ENCODE results near the gene SLC2A9.
"Not testable (repeated sequence)": the region's sequence is repeated elsewhere in the genome, so short reads cannot be mapped to it uniquely, and the experiment has no call there.

Gene SLC2A9

DNA sequence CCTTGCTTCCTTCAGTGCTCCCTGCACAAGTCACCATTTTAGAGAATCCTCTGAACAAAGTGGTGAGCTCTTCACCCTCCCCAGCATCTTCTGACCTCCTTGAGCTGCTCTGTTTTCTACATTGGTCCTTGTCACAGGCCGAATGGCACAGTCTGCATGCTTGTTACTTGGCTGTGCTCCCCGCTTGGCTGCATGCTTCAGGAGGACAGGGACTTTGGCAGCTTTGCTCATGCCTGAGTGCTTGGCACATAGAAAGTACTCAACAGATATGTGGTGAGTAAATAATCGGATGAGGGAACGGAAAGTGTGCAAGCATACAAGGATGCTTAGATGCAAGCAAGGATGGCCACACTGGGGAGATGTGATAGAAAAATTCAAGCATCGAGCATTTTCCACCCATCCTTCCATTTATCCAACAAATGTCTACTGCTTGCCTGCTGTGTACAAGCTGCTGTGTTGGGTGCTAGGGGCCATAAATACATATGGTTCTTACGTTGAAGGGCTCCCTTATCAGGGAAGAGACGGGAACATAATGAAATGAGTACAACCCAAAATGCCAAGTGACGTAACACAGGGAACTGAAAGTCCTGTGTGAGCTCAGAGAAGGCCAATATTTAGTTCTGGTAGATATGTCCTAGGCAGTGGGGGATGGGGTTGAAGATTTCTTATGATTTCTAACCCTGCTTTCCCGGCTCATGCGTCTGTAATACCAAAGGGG is 31.2 kb downstream of the SLC2A9 start:
- ATAC-seq (replicated peaks) = no peak
- no peaks in the 10 kb centered on the region for H3K9me3 Mint-ChIP-seq

DNA sequence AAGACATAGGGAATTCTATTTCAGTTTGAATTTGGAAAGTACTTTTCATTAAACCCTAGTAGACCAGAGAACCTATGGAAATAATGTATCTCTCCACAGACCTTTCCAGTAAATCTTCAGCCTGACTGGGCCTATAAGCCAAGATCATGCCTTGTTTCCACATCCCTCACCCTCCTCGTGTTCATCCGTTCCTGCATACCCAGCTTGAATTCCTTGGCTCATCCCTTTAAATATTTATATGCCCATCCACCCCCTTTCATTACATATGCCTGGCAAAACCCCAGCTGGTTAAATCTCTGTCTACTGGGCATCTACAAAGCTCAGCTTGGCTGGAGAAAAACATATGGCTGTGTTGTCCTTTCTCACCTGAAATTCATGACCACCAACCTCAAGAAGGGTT is 32.4 kb downstream of the SLC2A9 start:
- Mint-ChIP-seq H3K4me1 (ENCODE audit: low read depth in 2 of 2) (no peaks in the 10 kb centered on the region), H3K9me3 (no peaks in the 10 kb centered on the region), H3K27me3 (peaks cover 0 to 4% of the 10 kb centered on the region in 2 donors), H3K27ac (no peak overlapping the region), H3K36me3 (ENCODE audit: insufficient read depth) (no peaks in the 10 kb centered on the region), H3K4me3 (no peak overlapping the region)
- DNase-seq (no peak), ATAC-seq (replicated peaks) (no peak)

More for the DNA sequence above, 31.2 kb downstream of the SLC2A9 start:
- H3K36me3 Mint-ChIP-seq (ENCODE audit: insufficient read depth) = no peaks in the 10 kb centered on the region
- no peak overlapping the region for H3K4me3 Mint-ChIP-seq
- H3K27ac Mint-ChIP-seq = no peak overlapping the region
- no peak for DNase-seq
- no peaks in the 10 kb centered on the region for H3K4me1 Mint-ChIP-seq (ENCODE audit: low read depth in 2 of 2)
- peaks cover 0 to 4% of the 10 kb centered on the region in 2 donors for H3K27me3 Mint-ChIP-seq

DNA sequence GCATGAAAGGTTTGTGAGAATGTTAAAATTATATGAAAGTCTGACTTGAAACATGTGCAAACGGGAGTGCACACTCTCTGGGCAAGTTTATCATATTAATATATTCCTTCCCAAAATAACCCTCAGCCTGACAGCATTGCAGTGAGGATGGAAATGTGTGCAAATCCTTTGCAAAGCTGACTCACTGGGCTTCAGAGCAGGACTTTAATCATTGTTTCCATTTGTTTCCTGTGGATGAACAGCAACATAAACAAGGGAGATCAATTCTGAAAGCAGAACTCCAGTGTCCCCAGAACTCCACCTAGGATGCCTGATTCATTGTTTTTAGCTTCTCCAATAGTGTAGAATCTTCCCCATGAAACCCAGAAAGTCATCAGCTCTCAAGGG is 32.9 kb downstream of the SLC2A9 start:
- Mint-ChIP-seq H3K4me1 (ENCODE audit: low read depth in 2 of 2) (no peaks in the 10 kb centered on the region), H3K9me3 (no peaks in the 10 kb centered on the region), H3K27ac (no peak overlapping the region), H3K4me3 (no peak overlapping the region), H3K36me3 (ENCODE audit: insufficient read depth) (no peaks in the 10 kb centered on the region), H3K27me3 (peaks cover 0 to 4% of the 10 kb centered on the region in 2 donors)
- no peak for ATAC-seq (replicated peaks)
- DNase-seq = no peak

DNA sequence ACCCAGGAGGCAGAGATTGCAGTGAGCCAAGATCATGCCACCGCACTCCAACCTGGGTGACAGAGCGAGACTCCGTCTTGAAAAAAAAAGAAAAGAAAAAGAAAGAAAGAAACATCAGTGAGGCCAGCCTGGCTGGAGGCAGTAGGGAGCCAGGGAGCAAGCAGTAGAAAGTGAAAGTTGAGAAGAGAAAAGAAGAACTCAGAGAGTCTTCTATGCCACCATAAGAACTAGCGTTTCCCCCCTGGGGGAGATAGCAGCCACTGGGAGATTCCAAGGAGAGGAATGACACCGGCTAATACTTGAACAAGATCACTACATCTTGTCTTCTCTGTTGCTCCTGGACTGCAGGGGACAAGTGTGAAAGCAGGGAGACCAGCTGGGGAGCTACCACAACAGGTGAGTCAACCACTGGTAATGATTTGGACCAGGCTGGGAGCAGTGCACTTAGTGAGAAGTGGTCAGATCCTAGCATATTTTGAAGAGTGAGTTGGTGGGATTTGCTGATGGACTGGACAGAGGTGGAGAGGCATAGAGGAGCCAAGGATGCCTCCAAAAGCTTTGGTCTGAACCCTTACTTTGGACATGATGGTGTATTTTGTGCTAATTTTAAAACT is 33.4 kb downstream of the SLC2A9 start:
- Mint-ChIP-seq H3K4me3 (no peak overlapping the region), H3K4me1 (ENCODE audit: low read depth in 2 of 2) (no peaks in the 10 kb centered on the region), H3K27ac (no peak overlapping the region), H3K36me3 (ENCODE audit: insufficient read depth) (no peaks in the 10 kb centered on the region), H3K9me3 (no peaks in the 10 kb centered on the region), H3K27me3 (peaks cover 0 to 4% of the 10 kb centered on the region in 2 donors)
- ATAC-seq (replicated peaks) = no peak
- no peak for DNase-seq

DNA sequence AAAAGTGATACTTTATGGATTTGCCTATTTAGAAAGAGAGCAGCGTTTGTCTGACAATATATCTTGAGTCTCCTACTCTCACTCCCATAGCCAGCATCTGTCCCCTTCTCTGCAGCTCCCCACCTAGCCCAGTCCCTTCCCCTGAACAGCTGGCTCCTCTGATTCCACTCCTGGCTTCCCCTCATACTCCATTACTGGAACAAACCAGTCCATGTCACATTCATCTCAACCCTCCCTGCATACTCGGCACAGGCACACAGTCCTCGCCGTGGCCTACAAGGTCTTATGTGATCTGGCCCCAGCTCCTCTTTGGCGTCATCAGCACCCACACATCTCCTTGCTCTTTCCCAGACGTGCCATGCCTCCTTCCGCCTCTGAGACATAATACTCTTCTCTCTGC is 36.7 kb downstream of the SLC2A9 start:
- H3K4me3 Mint-ChIP-seq = no peak overlapping the region
- H3K4me1 Mint-ChIP-seq (ENCODE audit: low read depth in 2 of 2) = no peaks in the 10 kb centered on the region
- peaks cover 4 to 8% of the 10 kb centered on the region in 2 donors for H3K9me3 Mint-ChIP-seq
- DNase-seq = no peak
- no peak overlapping the region for H3K27ac Mint-ChIP-seq
- ATAC-seq (replicated peaks) = no peak
- no peaks in the 10 kb centered on the region for H3K36me3 Mint-ChIP-seq (ENCODE audit: insufficient read depth)
- peaks cover 0 to 3% of the 10 kb centered on the region in 2 donors for H3K27me3 Mint-ChIP-seq

DNA sequence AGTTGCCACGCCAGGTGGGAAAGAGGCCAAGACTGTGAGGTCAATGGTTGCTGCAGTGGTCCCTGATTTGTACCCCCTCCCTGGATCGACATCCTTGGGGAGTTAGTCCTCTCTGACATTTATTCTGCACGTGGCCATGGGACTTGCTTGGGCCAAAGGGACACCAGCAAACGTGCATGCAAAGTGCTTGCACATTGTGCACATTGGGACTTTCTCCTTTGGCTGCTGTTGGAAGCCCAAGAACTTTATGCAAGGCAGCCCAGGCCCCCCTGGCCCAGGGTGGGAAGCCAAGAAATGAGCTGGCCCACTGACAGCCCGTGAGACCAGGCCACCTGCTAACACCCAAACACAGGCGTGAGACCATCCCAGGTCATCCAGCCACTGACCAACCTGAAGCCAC is 38.1 kb downstream of the SLC2A9 start:
- Mint-ChIP-seq H3K9me3 (peaks cover 4 to 8% of the 10 kb centered on the region in 2 donors), H3K4me3 (no peak overlapping the region), H3K4me1 (ENCODE audit: low read depth in 2 of 2) (no peaks in the 10 kb centered on the region), H3K27ac (no peak overlapping the region), H3K36me3 (ENCODE audit: insufficient read depth) (no peaks in the 10 kb centered on the region), H3K27me3 (peaks cover 0 to 5% of the 10 kb centered on the region in 2 donors)
- ATAC-seq (replicated peaks) (no peak), DNase-seq (no peak)

DNA sequence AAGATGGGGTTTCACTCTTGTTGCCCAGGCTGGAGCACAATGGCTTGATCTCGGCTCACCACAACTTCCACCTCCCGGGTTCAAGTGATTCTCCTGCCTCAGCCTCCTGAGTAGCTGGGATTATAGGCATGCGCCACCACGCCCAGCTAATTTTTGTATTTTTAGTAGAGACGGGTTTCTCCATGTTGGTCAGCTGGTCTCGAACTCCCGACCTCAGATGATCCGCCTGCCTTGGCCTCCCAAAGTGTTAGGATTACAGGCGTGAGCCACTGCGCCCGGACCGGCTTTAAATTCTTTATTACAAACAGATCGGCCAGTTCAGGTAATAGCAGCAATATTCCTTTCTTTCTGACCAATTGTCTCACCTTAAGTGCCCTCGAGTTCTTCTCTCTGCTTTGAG is 39.4 kb downstream of the SLC2A9 start:
- ATAC-seq (replicated peaks); H3K4me3 Mint-ChIP-seq; H3K27me3 Mint-ChIP-seq; DNase-seq; H3K36me3 Mint-ChIP-seq (ENCODE audit: insufficient read depth); H3K9me3 Mint-ChIP-seq; H3K4me1 Mint-ChIP-seq (ENCODE audit: low read depth in 2 of 2); H3K27ac Mint-ChIP-seq: not testable (repeated sequence)

DNA sequence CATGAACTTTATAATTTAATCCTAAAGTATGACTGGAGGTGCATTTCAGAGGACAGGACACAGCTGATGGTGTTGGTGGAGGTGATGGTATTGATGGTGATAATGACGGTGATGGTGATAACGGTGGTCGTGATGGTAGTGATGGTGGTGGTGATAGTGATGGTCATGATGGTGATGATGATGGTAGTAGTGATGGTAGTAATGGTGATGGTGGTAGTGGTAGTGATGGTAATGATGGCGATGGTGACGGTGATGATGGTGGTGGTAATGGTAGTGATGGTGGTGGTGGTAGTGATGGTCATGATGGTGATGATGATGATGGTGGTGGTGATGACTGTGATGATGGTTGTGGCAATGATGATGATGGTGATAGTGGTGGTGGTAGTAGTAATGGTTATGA is 40.4 kb downstream of the SLC2A9 start:
- DNase-seq (no peak), ATAC-seq (replicated peaks) (no peak)
- peaks cover 0 to 5% of the 10 kb centered on the region in 2 donors for H3K27me3 Mint-ChIP-seq
- no peak overlapping the region for H3K4me3 Mint-ChIP-seq
- peaks cover 4 to 8% of the 10 kb centered on the region in 2 donors for H3K9me3 Mint-ChIP-seq
- H3K36me3 Mint-ChIP-seq (ENCODE audit: insufficient read depth) = no peaks in the 10 kb centered on the region
- no peak overlapping the region for H3K27ac Mint-ChIP-seq
- no peaks in the 10 kb centered on the region for H3K4me1 Mint-ChIP-seq (ENCODE audit: low read depth in 2 of 2)

DNA sequence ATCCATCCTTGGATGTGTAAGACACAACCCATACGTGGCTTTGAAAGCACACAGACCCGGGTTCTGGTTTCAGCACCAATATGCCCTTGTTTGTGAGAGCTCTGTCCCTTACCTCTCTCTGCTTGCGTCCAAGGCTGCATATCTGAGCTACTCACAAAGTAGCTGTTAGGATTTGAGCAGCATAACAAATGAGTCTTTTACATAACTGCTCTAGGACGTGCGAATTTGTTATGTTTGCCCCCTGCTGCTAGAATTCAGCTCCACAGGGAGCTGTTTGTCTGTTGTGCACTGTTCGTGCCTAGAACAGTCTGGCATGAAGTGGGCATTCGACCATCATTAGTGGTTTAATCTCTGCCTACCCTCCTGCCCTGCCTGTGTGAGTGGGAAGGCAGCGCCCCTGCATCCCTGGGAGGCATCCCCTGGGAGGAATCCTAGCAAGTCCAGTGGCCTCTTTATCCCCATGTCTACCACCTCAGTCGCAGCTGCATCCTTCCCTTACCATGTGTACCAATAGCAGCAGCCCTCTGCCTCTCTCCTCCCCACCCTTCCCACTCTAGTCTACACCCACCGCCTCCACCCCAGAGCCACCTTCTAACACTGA is 42.1 kb downstream of the SLC2A9 start:
- ATAC-seq (replicated peaks) = no peak

DNA sequence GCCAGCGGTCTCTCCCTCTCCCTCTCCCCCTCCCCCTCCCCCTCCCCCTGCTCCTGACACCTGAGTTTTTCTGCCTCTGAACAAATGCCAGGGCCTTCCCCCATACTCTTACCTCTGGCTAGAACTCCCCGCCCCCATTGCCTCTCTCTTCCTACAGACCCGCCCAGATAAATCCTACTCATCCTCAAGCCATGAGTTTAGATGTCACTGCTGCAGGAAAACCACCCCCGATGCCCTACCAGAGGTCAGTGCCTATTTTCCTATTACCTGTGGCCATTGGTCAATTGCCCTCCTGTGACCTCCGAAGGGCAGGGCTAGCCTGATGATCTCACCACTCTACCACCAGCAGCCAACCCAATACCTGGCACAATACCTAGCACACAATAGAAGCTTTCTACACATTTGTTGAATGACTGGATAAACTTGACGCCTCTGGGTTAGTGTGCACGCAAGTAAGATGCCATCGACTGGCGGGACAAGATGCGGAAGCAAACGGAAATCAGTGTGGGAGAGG is 43.7 kb downstream of the SLC2A9 start:
- peaks cover 8 to 16% of the 10 kb centered on the region in 2 donors for H3K9me3 Mint-ChIP-seq
- H3K27ac Mint-ChIP-seq = no peak overlapping the region
- no peak for ATAC-seq (replicated peaks)
- peaks cover 0 to 5% of the 10 kb centered on the region in 2 donors for H3K27me3 Mint-ChIP-seq
- no peak for DNase-seq
- no peaks in the 10 kb centered on the region for H3K4me1 Mint-ChIP-seq (ENCODE audit: low read depth in 2 of 2)
- no peak overlapping the region for H3K4me3 Mint-ChIP-seq
- no peaks in the 10 kb centered on the region for H3K36me3 Mint-ChIP-seq (ENCODE audit: insufficient read depth)

More for the DNA sequence above, 42.1 kb downstream of the SLC2A9 start:
- Mint-ChIP-seq H3K4me3 (no peak overlapping the region), H3K27me3 (peaks cover 0 to 5% of the 10 kb centered on the region in 2 donors), H3K4me1 (ENCODE audit: low read depth in 2 of 2) (no peaks in the 10 kb centered on the region), H3K36me3 (ENCODE audit: insufficient read depth) (no peaks in the 10 kb centered on the region), H3K9me3 (peaks cover 4 to 8% of the 10 kb centered on the region in 2 donors), H3K27ac (no peak overlapping the region)
- DNase-seq = no peak

DNA sequence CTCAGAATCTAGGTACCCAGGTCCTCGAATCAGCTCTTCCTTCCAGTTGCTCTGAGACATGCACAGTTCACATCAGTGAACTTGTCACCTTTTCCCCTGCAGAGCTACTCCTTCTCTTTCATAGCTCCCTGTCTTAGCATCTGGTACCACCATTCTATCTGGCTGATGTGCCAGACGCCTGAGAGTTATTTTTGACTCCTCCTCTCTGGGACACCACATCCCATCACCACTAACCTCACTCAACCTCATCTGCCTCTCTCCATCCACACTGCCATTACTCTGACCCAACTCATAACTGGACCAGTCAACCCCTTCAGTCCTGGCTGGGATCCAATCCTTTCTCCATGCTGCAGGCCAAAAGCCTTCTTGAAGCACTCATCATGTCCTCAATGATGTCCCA is 44.5 kb downstream of the SLC2A9 start:
- Mint-ChIP-seq H3K27me3 (peaks cover 0 to 5% of the 10 kb centered on the region in 2 donors), H3K27ac (no peak overlapping the region), H3K36me3 (ENCODE audit: insufficient read depth) (no peaks in the 10 kb centered on the region), H3K4me1 (ENCODE audit: low read depth in 2 of 2) (no peaks in the 10 kb centered on the region), H3K4me3 (no peak overlapping the region), H3K9me3 (peaks cover 8 to 18% of the 10 kb centered on the region in 2 donors)
- DNase-seq = no peak
- no peak for ATAC-seq (replicated peaks)

DNA sequence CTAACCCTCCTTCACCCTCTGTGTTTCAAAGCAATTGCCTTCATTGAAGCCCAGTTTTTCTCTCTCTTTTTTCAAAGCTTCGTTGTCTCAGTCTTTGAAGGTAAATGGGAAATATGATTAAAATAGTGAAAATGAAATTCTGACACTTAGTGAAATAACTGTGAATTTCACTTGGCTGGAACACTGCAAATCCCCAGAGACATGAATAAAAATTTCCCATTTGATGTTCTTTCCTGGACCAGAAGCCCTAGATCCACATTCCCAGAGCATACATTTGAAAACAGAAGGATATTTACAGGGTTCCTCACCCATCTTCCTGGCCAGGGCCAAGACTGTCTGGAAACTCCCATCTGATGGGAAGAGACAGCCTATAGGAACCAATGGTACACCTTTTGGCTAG is 45.0 kb downstream of the SLC2A9 start:
- H3K27ac Mint-ChIP-seq = no peak overlapping the region
- no peaks in the 10 kb centered on the region for H3K4me1 Mint-ChIP-seq (ENCODE audit: low read depth in 2 of 2)
- no peak overlapping the region for H3K4me3 Mint-ChIP-seq
- H3K27me3 Mint-ChIP-seq = peaks cover 0 to 5% of the 10 kb centered on the region in 2 donors
- no peak for DNase-seq
- no peaks in the 10 kb centered on the region for H3K36me3 Mint-ChIP-seq (ENCODE audit: insufficient read depth)
- no peak for ATAC-seq (replicated peaks)
- H3K9me3 Mint-ChIP-seq = peaks cover 8 to 17% of the 10 kb centered on the region in 2 donors

DNA sequence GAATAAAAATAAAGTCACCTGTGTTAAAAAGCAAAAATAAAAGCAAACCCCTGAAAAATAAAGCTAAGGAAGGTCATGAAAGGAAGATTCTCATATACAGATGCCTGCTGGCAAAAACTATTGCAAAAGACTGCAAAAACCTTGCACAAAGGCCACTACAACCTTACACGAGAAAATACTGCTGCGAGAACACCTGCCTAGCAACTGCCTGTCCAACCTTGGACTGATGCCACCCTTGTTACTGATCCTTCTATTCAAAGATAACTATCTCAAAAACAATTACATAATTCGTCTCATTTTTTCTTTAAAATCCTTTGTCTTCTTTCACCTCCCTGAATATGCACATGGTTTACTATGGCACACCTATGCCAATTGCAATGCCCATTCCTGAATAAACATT is 49.6 kb downstream of the SLC2A9 start:
- H3K4me3 Mint-ChIP-seq = no peak overlapping the region

More for the DNA sequence above, 49.6 kb downstream of the SLC2A9 start:
- Mint-ChIP-seq H3K4me1 (ENCODE audit: low read depth in 2 of 2) (no peaks in the 10 kb centered on the region), H3K27me3 (no peaks in the 10 kb centered on the region), H3K27ac (no peak overlapping the region), H3K36me3 (ENCODE audit: insufficient read depth) (no peaks in the 10 kb centered on the region), H3K9me3 (peaks cover 5 to 10% of the 10 kb centered on the region in 2 donors)
- ATAC-seq (replicated peaks) (no peak), DNase-seq (no peak)
